ENCODE measurements around the gene CWC25.
"Not testable (repeated sequence)": the region's sequence is repeated elsewhere in the genome, so short reads cannot be mapped to it uniquely, and the experiment has no call there.

The CWC25 gene

DNA sequence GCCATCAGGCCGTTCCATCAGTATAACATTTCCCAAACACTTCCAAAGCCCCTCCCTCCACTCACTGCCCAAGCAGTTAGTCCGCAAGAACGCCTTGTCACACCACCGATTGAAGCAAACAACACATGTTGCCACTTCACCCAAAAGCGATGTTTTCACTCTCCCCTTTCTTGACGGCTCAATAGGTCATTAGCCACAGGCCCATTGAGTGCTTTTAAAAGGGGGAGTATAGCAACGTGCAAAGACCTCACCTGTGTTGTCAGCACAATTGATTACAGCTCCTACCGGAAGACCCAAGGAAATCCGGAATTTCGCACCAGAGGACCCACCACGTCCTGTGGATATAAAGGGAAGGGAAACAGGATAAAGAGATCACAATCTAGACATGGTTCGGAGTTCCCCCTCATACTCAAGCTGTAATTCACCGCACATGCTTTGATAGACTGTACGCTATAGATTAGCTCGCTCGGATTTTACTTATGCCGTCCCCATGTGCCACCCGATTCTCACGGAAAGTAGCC, 27.7 kb upstream of the CWC25 start:
- no peak for DNase-seq (ENCODE audit: low read depth in 2 of 2)

DNA sequence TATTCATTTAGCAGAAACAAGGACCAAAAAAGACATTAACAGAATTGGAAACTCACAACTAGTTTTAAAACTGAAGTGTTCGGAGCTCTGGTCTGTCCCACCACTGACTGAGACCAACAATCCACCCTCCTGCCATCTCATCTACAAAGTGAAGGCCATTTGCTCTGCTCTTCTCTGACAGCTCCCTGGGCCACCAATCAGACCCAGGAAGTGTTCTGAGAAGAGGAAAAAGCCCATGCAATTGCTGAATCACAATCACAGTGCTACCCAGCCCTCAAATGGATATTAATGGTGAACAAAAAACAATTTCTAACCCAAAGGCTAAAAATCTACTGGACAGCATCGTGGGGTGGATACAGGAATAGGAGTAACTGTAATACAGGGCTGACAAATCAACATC, 26.3 kb upstream of the CWC25 start:
- DNase-seq (ENCODE audit: low read depth in 2 of 2): no peak

DNA sequence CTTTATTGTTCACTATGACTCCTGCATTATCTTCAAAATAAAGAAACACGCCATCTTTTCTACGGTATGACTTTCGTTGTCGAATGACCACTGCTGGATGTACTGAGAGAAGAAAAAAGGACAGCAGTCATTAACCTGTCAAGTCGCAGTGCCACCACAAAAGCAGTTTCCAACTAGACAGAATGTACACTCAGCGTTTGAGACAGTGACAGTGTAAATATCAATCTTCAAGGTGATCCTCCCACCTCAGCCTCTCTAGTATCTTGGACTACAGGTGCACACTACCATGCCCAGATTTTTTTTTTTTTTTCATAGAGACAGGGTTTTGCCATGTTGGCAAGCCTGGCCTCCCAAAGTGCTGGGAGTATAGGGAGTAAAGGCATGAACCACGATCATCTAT, 25.3 kb upstream of the CWC25 start:
- no peak for DNase-seq (ENCODE audit: low read depth in 2 of 2)

GRCh38 chr17:38848939-38849605, 24.0 kb upstream of the CWC25 start:
- no peak for DNase-seq (ENCODE audit: low read depth in 2 of 2)

DNA sequence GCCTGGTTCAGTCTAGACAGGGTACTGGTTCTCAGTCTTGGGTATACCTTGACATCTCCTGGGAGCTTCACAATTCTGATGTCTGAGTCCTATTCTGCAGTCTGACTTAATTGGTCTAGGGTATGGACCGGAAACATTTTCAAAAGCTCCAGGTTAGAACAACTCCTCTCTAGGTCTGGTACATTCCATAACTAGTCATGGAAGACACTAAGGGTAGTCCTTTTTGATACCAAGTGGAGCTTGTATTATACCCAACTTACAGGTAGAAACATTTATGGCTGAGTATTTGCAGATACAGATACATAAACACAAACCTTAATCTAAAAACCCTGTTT, 23.4 kb upstream of the CWC25 start:
- DNase-seq (ENCODE audit: low read depth in 2 of 2): no peak

DNA sequence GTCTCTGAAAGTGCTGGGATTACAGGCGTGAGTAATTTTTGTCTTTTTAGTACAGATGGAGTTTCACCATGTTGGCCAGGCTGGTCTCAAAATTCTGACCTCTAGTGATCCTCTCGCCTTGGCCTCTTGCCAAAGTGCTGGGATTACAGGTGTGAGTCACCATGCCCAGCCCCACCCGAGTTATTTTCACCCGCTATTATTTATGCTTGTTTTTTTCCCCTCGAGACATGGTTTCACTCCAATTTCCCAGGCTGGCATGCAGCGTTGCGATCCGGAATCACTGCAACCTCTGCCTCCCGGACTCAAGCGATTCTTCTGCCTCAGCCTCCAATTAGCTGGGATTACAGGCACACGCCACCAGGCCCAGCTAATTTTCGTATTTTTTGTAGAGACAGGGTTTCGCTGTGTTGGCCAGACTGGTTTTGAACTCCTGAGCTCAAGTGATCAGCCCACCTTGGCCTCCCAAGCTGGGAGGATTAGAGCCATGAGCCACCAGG, 19.2 kb upstream of the CWC25 start:
- no peak for DNase-seq (ENCODE audit: low read depth in 2 of 2)

GRCh38 chr17:38825762-38826247, 684 bp upstream of the CWC25 start:
- DNase-seq (ENCODE audit: low read depth in 2 of 2): no peak

DNA sequence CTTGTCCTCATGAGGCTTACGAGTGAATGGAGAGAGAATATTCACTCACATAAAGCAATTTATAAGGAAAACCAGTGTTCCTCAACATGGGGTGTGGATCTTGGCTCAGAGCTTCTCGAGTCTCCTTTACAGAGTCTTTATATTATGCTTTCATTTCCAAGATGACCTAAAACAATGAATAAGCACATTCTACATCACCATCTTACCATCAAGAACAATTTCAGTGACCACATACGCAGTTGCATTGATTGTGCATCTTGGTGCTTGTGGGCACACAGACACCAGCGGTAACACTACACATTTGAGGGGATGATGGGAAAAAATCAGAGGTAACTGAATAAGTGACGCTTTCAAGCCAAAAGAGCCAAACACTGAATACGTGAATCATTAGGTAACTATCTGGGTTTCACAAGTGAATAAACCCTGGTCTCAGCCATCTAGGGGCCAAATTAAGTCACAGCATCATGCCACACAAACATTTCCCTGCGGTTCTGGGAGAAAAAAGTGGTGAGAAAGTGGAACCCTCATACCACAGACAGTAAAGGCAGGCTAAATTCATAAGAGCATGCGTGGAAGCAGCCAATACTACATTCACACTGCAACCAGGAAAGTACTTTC, 9.4 kb downstream of the CWC25 start:
- no peak for DNase-seq (ENCODE audit: low read depth in 2 of 2)

DNA sequence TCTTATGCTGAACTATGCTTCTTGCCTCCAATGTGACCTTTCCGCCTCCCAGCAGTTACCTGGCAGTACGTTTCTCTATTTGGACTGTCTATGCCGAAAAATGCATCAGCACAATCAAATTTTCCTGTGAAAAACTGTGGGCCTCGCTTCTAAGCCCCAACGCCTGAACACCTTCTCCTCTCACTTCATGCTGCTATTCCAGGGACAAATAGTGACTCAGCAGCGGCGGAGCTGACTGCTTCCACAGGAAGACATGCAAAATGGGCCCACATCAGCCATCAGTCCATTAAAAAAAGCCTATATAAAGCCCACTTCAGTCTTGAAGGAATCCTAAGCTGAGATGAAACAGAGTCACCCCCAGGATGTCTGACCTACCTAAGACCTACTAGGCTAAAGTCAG, 15.3 kb downstream of the CWC25 start:
- no peak for DNase-seq (ENCODE audit: low read depth in 2 of 2)

DNA sequence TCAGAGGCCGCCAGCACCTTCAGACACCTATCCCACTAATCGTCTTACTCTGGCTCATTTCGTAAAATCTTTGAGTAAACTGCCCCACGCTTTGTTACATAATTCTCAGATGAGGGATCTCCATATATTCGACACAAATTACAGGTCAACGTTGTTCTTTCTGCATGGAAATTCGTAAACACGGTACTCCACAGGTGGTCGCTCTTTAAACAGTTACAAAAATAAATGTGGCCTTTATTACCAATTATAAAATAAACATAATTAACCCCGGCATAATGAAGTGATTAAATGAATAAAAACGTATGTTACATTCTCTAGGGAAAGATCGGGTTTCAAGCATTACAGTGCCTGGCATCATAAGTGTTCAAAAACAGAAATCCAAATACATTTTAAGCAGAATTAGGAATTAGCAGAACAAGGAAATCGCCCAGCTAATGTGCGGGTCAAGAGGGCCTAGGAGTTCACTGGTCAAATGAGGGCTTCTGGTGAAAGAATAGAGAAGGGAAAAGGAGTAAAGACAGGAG, 24.8 kb downstream of the CWC25 start:
- DNase-seq (ENCODE audit: low read depth in 2 of 2): no peak

GRCh38 chr17:38799501-38800236, 25.5 kb downstream of the CWC25 start, which contains the start of gene PIP4K2B:
PIP4K2B (minus strand) TSS chr17:38799556; CDS start chr17:38799424, 132 bp downstream.
- DNase-seq (ENCODE audit: low read depth in 2 of 2): peak; percentile 95 to 96

DNA sequence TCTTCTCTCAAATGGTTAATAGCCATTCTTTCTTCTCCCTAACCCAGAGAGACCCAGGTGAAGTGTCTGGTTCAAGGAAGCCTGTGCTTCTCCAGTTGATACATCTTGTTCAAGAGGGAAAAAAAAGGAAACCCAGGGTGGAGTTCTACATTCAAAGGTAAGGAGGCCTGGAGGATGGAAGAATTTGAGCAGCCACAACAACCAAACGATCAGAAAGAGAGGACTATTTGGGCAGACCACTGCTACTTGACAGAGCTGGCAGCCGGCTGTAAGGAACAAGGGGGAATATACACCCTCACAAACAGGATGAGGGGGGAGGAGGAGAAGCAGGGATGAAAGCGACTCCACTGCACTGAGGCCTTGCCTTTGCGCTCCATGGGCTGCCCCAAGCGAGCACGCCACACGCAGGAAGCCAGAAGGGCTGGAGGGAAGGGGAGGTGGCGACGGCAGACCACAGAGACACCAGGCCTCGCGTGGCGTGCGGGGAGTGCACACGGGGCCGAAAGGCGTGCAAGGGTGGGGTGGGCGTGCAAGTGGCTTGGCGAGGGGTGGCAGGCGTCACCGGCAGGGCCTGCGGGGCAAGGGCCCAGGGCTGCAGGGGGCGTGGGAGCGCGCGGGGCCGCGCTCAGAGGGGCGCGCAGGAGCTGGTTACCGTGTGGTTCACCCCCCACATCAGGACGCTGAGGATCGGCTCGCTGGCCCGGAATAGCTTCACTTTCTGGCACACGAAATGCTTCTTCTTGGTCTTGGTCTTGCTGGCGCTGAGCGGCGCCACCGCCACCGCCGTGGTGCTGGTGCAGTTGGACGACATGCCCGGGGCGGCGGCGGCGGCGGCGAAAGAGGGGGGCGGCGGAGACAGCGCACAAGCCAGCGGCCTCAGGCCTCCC, 26.3 kb downstream of the CWC25 start:
- peak in 1 of 2 experiments; percentile 6 for DNase-seq (ENCODE audit: low read depth in 2 of 2)

DNA sequence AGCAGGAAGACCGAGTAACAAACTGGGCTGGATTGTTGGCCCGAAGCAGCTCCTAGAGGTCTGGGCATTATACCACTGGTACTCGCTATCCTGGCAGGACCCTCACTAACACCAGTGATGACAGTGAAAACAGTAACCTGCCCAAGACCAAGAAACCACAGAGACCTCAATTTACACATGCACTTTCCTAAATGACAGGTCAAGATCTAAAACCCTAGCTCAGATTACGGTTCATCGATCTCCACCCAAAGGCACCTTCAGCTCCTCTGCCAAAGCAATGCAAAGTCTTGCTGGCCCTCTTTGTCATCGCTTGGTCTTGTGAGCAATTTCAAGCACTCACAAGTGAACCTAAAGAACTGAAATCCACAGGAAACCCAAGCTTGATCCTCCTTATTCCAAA, 27.3 kb downstream of the CWC25 start:
- no peak for DNase-seq (ENCODE audit: low read depth in 2 of 2)

GRCh38 chr17:38797158-38797490, 28.0 kb downstream of the CWC25 start:
- DNase-seq (ENCODE audit: low read depth in 2 of 2): no peak

GRCh38 chr17:38796451-38797157, 28.5 kb downstream of the CWC25 start:
- no peak for DNase-seq (ENCODE audit: low read depth in 2 of 2)

DNA sequence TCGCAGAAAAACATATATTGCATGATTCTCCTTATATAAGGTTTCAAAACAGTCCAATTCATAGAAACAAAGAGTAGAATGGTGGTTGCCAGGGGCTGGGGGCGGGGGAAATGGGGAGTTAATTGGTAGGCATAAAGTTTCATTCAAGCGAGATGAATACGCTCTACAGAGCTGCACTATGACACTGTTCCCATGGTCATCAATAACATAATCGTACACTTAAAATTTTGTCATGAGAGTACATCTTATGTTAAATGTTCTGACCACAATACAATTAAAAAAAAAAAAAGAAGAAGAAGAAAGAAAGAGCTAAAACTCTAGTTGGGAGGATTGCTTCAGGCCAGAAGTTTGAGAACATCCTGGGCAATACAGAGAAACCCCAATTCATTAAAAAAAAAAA, 30.9 kb downstream of the CWC25 start:
- DNase-seq (ENCODE audit: low read depth in 2 of 2): no peak

DNA sequence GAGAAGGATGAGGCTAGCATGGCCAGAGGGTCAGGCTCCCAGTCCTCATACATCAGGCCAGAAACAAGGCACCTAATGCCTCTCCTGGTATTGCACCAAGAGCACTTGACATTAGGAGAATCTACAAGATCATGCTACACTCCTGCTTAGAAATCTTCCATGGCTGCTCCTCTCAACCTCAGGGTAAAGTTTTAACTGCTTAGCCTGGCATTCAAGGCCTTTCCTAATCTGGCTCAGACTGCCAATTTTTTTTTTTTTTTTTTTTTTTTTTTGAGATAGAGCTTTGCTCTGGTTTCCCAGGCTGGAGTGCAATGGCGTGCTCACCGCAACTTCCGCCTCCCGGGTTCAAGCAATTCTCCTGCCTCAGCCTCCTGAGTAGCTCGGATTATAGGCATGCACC, 34.0 kb downstream of the CWC25 start:
- DNase-seq (ENCODE audit: low read depth in 2 of 2): no peak

GRCh38 chr17:38790148-38790707, 34.9 kb downstream of the CWC25 start:
- DNase-seq (ENCODE audit: low read depth in 2 of 2): not testable (repeated sequence)

- no peak for DNase-seq (ENCODE audit: low read depth in 2 of 2)
Observed at GRCh38 chr17:38789185-38789584, 35.9 kb downstream of the CWC25 start.

- DNase-seq (ENCODE audit: low read depth in 2 of 2): not testable (repeated sequence)
Observed at GRCh38 chr17:38787999-38788398, 37.1 kb downstream of the CWC25 start.
